Suprapubic skin (tissue), 4 donors: ENCODE data around the gene TRAPPC1. TPM values are rescaled to one million over a fixed set of nuclear protein-coding genes. Genes with fewer than 3 reads are reported as not detected.

Experiments used
- DNase-seq, 2 donors: peaks; one replicate each; pipeline ENCODE4 v3.0.0-alpha.2; 2019; ENCODE audit warnings: low spot score in 2 of 2
- H3K27ac ChIP-seq: fragments of 200-600 bp; sonication (generic); one replicate; pipeline ENCODE4 v1.5.1; 2019
- H3K27me3 ChIP-seq: fragments of 200-600 bp; sonication (generic); one replicate; pipeline ENCODE4 v1.5.1; 2019
- H3K36me3 ChIP-seq: fragments of 200-600 bp; sonication (generic); one replicate; pipeline ENCODE4 v1.5.1; 2019
- H3K4me1 ChIP-seq: fragments of 200-600 bp; sonication (generic); one replicate; pipeline ENCODE4 v1.5.1; 2019
- H3K4me3 ChIP-seq: fragments of 200-600 bp; sonication (generic); one replicate; pipeline ENCODE4 v1.5.1; 2019; ENCODE audit warnings: mild to moderate bottlenecking
- H3K9me3 ChIP-seq: fragments of 200-600 bp; sonication (generic); one replicate; pipeline ENCODE4 v1.5.1; 2019
- EP300 ChIP-seq: sonication (generic); formaldehyde crosslinking; IDR thresholded peaks from one replicate; pipeline ENCODE4 v1.6.1; 2017; ENCODE audit warnings: antibody characterized with exemption
- POLR2A ChIP-seq, 2 donors: fragments of 450-650 bp; IDR thresholded peaks; one replicate each; pipeline ENCODE4 v1.6.1; 2017; ENCODE audit warnings: antibody characterized with exemption in 2 of 2, mild to moderate bottlenecking in 2 of 2, moderate library complexity in 2 of 2
- POLR2AphosphoS5 ChIP-seq, 3 donors: sonication (generic); formaldehyde crosslinking; IDR thresholded peaks; one replicate each; pipeline ENCODE4 v1.6.1; 2017; ENCODE audit warnings: antibody characterized with exemption in 3 of 3
- WGBS: methylation state at CpG from one replicate; pipeline ENCODE4 v1.1.5; 2018; 5-methylcytosine and 5-hydroxymethylcytosine counted together
- total RNA-seq, 4 donors: library from RNA; depleted of rRNA; stranded (reverse); fragments of >200 nt; gene quantifications; one replicate each; pipeline ENCODE4 v1.1.0, GENCODE V29; 2016
- TF ChIP-seq, protein P1 (sequence below), 2 donors: fragments of 200-600 bp in 1 of 2; fragments of 450-650 bp in 1 of 2; sonication (generic) in 1 of 2; IDR thresholded peaks; one replicate each; pipeline ENCODE4 v1.5.1; 2016 to 2019; ENCODE audit warnings: antibody characterized with exemption in 2 of 2, mild to moderate bottlenecking in 1 of 2, moderate library complexity in 1 of 2

Gene TRAPPC1
- total RNA-seq, 4 donors from 2014 or later, result 39.4 to 64.1 (median 46.2) TPM

DNA sequence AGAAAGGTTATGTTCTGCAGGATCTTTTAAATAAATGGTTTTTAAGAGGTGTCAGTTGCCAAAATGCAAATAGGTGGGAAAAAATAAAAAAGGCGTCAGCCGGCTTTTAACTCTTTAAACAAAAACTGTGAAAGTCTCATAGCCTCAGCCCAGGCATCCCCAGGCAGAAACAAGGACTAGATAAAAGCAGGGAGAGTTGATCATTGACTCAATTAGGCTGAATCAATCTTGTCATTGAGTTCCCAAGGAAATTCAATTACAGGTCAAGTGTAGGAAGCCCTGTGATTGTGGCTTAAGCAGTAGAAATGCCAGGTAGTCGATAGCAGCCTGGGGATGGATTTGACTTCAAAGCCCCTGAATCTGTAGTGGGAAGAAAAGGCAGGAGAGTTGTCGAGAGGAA, 39.9 kb upstream of the TRAPPC1 start:
- Histone ChIP-seq H3K4me3 (no peak overlapping the region), H3K27ac (no peak overlapping the region), H3K9me3 (peaks cover 5% of the 10 kb centered on the region), H3K27me3 (no peaks in the 10 kb centered on the region), H3K36me3 (no peaks in the 10 kb centered on the region), H3K4me1 (peaks cover 4% of the 10 kb centered on the region)
- 64% methylated on average over 4 of the region's 4 CpGs for WGBS
- DNase-seq, result no peak
- TF ChIP-seq POLR2A (IDR thresholded peaks at IDR 0.05), result no peak
- TF ChIP-seq, protein P1, sequence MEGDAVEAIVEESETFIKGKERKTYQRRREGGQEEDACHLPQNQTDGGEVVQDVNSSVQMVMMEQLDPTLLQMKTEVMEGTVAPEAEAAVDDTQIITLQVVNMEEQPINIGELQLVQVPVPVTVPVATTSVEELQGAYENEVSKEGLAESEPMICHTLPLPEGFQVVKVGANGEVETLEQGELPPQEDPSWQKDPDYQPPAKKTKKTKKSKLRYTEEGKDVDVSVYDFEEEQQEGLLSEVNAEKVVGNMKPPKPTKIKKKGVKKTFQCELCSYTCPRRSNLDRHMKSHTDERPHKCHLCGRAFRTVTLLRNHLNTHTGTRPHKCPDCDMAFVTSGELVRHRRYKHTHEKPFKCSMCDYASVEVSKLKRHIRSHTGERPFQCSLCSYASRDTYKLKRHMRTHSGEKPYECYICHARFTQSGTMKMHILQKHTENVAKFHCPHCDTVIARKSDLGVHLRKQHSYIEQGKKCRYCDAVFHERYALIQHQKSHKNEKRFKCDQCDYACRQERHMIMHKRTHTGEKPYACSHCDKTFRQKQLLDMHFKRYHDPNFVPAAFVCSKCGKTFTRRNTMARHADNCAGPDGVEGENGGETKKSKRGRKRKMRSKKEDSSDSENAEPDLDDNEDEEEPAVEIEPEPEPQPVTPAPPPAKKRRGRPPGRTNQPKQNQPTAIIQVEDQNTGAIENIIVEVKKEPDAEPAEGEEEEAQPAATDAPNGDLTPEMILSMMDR (IDR thresholded peaks at IDR 0.05), result no peak
- TF ChIP-seq POLR2AphosphoS5 (IDR thresholded peaks at IDR 0.05), result no peak
- no peak for TF ChIP-seq EP300

DNA sequence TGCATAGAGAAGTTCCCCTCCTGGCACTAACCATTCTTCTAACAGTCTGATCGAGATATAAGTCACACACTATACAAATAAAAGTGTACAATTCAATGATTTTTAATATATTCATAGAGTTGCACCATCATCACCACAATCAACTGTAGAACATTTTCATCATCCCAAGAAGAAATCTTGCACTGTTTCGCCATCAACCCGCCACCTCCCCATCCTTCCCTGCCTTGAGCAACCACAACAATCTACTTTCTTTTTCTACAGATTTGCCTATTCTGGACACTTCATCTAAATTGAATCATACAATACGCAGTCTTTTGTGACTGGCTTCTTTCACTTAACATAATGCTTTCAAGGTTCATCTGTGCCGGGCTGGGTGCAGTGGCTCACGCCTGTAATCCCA, 37.7 kb upstream of the TRAPPC1 start:
- Histone ChIP-seq H3K4me3 (no peak overlapping the region), H3K27me3 (no peaks in the 10 kb centered on the region), H3K36me3 (no peaks in the 10 kb centered on the region), H3K9me3 (no peaks in the 10 kb centered on the region), H3K4me1 (peaks cover 4% of the 10 kb centered on the region), H3K27ac (no peak overlapping the region)
- 83% methylated on average over 6 of the region's 6 CpGs for whole genome bisulfite sequencing
- no peak for DNase-seq
- TF ChIP-seq, protein P1 (IDR thresholded peaks at IDR 0.05), result no peak
- TF ChIP-seq POLR2AphosphoS5 (IDR thresholded peaks at IDR 0.05), result no peak
- TF ChIP-seq EP300, result no peak
- no peak for TF ChIP-seq POLR2A (IDR thresholded peaks at IDR 0.05)

DNA sequence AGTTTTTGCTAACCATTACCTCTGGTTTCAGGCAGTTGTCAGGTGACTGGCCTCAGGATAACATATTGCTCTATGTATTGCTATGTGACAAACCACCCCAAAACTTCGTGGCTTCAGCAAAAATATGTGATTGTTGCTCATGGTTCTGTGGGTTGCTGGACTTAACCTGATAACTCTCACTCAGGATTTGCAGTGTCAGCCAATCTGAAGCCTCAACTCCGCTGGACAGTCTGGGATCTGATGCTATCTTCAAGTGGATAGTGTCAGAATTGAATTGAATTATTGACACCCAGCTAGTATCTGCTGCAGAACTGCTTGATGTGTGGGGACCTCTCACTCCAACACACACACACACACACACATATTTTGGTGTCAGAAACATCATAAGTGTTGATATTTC, 36.0 kb upstream of the TRAPPC1 start:
- DNase-seq, result no peak
- 46% methylated on average over 2 of the region's 2 CpGs for WGBS

DNA sequence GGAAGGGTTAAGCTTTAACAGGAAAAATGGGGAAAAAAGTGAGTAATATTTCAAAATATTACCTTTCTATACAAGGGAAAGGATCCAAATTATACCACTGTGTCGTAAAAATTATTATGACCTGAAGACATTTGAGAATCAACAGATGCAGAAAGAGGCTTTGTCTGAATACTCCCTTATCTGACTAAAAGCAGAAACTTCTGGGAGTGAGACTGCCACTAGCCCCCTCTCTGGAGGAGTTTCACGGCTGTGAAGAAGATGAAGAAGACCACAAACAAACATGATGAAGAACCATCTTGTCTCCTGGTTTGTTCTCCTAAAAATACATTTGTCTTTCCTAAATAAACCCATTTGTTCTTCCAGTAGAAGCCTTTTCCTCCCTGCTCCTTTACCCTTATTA, 29.7 kb upstream of the TRAPPC1 start:
- DNase-seq, result no peak
- Histone ChIP-seq H3K36me3 (no peaks in the 10 kb centered on the region), H3K27ac (no peak overlapping the region), H3K9me3 (no peaks in the 10 kb centered on the region), H3K4me1 (no peaks in the 10 kb centered on the region), H3K4me3 (no peak overlapping the region), H3K27me3 (peaks cover 7% of the 10 kb centered on the region)
- 30% methylated on average over 2 of the region's 2 CpGs for WGBS
- TF ChIP-seq, protein P1 (IDR thresholded peaks at IDR 0.05), result no peak
- TF ChIP-seq POLR2A (IDR thresholded peaks at IDR 0.05) (no peak), EP300 (no peak)

More for the DNA sequence above, 36.0 kb upstream of the TRAPPC1 start:
- H3K36me3 ChIP-seq, result no peaks in the 10 kb centered on the region
- H3K9me3 ChIP-seq, result no peaks in the 10 kb centered on the region
- TF ChIP-seq POLR2A (IDR thresholded peaks at IDR 0.05) (no peak), EP300 (no peak), POLR2AphosphoS5 (IDR thresholded peaks at IDR 0.05) (no peak)
- TF ChIP-seq, protein P1 (IDR thresholded peaks at IDR 0.05), result no peak
- no peak overlapping the region for H3K4me3 ChIP-seq
- peaks cover 4% of the 10 kb centered on the region for H3K4me1 ChIP-seq
- no peak overlapping the region for H3K27ac ChIP-seq
- H3K27me3 ChIP-seq, result no peaks in the 10 kb centered on the region

DNA sequence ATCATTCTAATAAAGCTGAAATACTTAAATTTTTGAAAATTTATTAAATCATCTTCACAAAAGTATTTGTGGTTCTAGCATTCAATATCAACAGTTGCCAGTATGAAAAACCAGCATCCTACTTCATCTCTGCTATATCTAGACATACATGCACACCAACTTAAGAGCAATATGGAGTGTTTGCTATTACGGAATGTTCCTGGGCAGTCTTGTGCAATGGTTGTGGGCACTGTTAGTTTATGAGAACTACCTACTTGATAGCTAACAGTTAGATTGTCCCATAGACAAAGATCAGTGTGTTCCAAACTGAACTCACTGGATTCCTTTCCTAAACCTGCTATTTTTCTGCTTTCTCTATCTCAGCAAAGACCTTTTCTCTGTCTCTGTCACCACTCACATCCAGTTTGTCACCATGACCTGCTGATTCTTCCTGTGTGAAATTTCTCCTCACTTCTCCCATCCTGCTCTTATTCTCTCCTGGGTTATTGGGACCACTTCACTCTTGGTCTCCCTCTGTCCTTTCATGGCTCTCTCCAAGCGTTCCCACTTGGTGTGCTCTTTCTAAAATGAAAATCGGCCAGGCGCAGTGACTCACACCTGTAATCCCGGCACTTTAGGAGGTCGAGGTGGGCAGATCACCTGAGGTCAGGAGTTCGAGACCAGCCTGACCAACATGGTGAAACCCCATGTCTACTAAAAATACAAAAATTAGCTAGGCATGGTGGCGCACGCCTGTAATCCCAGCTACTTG, 27.9 kb upstream of the TRAPPC1 start:
- 88% methylated on average over 9 of the region's 9 CpGs for WGBS
- no peak overlapping the region for H3K27ac ChIP-seq

More for the DNA sequence above, 27.9 kb upstream of the TRAPPC1 start:
- no peaks in the 10 kb centered on the region for H3K4me1 ChIP-seq
- H3K27me3 ChIP-seq, result peaks cover 7% of the 10 kb centered on the region
- no peaks in the 10 kb centered on the region for H3K36me3 ChIP-seq
- no peaks in the 10 kb centered on the region for H3K9me3 ChIP-seq
- no peak for TF ChIP-seq POLR2AphosphoS5 (IDR thresholded peaks at IDR 0.05)
- TF ChIP-seq, protein P1 (IDR thresholded peaks at IDR 0.05), result no peak
- no peak for TF ChIP-seq EP300
- TF ChIP-seq POLR2A (IDR thresholded peaks at IDR 0.05), result no peak
- no peak overlapping the region for H3K4me3 ChIP-seq
- no peak for DNase-seq
